ENCODE results near the gene CACNA1C. TPM values are rescaled to one million over a fixed set of nuclear protein-coding genes. Genes with fewer than 3 reads are reported as not detected.
A peak's percentile ranks its signal among the peaks of the same experiment; 100 is the strongest.

Gene CACNA1C
- total RNA-seq, 2 donors from 2014 or later = 0.86 to 6.3 TPM

GRCh38 chr12:2329661-2330210 lies 276.9 kb downstream of the CACNA1C start:
- Histone ChIP-seq H3K9ac (ENCODE audit: extremely low read depth, low read length, poor library complexity, severe bottlenecking) (no peak overlapping the region), H3K4me1 (ENCODE audit: control insufficient read depth, insufficient read depth, low read length) (peaks cover 3% of the 10 kb centered on the region), H3K9me3 (ENCODE audit: control insufficient read depth, low read length) (no peaks in the 10 kb centered on the region), H3K36me3 (ENCODE audit: control insufficient read depth, insufficient read depth, low read length) (no peaks in the 10 kb centered on the region), H3K27me3 (ENCODE audit: control insufficient read depth, insufficient read depth, low read length, poor library complexity, severe bottlenecking) (no peaks in the 10 kb centered on the region), H3K27ac (ENCODE audit: low read depth, low read length) (no peak overlapping the region), H3K4me3 (ENCODE audit: low read length) (no peak overlapping the region)
- no peak for DNase-seq
- TF ChIP-seq, protein P1, sequence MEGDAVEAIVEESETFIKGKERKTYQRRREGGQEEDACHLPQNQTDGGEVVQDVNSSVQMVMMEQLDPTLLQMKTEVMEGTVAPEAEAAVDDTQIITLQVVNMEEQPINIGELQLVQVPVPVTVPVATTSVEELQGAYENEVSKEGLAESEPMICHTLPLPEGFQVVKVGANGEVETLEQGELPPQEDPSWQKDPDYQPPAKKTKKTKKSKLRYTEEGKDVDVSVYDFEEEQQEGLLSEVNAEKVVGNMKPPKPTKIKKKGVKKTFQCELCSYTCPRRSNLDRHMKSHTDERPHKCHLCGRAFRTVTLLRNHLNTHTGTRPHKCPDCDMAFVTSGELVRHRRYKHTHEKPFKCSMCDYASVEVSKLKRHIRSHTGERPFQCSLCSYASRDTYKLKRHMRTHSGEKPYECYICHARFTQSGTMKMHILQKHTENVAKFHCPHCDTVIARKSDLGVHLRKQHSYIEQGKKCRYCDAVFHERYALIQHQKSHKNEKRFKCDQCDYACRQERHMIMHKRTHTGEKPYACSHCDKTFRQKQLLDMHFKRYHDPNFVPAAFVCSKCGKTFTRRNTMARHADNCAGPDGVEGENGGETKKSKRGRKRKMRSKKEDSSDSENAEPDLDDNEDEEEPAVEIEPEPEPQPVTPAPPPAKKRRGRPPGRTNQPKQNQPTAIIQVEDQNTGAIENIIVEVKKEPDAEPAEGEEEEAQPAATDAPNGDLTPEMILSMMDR (conservative IDR thresholded peaks at IDR 0.05) = no peak
- H3K4me1 Mint-ChIP-seq = peaks cover 19% of the 10 kb centered on the region
- no peaks in the 10 kb centered on the region for H3K36me3 Mint-ChIP-seq (ENCODE audit: low read depth)
- no peak overlapping the region for H3K4me3 Mint-ChIP-seq
- no peak overlapping the region for H3K27ac Mint-ChIP-seq
- 88 to 98% methylated on average over 5 to 7 of the region's 7 CpGs for WGBS, 2 experiments (ENCODE audit: insufficient coverage in 1 of 2, insufficient read length in 1 of 2)
- H3K9me3 Mint-ChIP-seq = no peaks in the 10 kb centered on the region
- H3K27me3 Mint-ChIP-seq (ENCODE audit: insufficient read depth) = peaks cover 4% of the 10 kb centered on the region

- Histone ChIP-seq H3K9ac (ENCODE audit: extremely low read depth, low read length, poor library complexity, severe bottlenecking) (no peak overlapping the region), H3K36me3 (ENCODE audit: control insufficient read depth, insufficient read depth, low read length) (no peaks in the 10 kb centered on the region), H3K4me3 (ENCODE audit: low read length) (no peak overlapping the region), H3K4me1 (ENCODE audit: control insufficient read depth, insufficient read depth, low read length) (peaks cover 3% of the 10 kb centered on the region), H3K27me3 (ENCODE audit: control insufficient read depth, insufficient read depth, low read length, poor library complexity, severe bottlenecking) (no peaks in the 10 kb centered on the region), H3K9me3 (ENCODE audit: control insufficient read depth, low read length) (no peaks in the 10 kb centered on the region), H3K27ac (ENCODE audit: low read depth, low read length) (no peak overlapping the region)
- H3K4me1 Mint-ChIP-seq = peaks cover 9% of the 10 kb centered on the region
- peaks cover 7% of the 10 kb centered on the region for H3K27me3 Mint-ChIP-seq (ENCODE audit: insufficient read depth)
- H3K9me3 Mint-ChIP-seq = no peaks in the 10 kb centered on the region
- TF ChIP-seq, protein P1 (conservative IDR thresholded peaks at IDR 0.05) = no peak
- no peak overlapping the region for H3K4me3 Mint-ChIP-seq
- H3K36me3 Mint-ChIP-seq (ENCODE audit: low read depth) = no peaks in the 10 kb centered on the region
- no peak for DNase-seq
- H3K27ac Mint-ChIP-seq = no peak overlapping the region
- 80 to 100% methylated on average over 1 of the region's 1 CpG for WGBS, 2 experiments (ENCODE audit: insufficient coverage in 1 of 2, insufficient read length in 1 of 2)
Measured at GRCh38 chr12:2332236-2332635, 279.4 kb downstream of the CACNA1C start.

DNA sequence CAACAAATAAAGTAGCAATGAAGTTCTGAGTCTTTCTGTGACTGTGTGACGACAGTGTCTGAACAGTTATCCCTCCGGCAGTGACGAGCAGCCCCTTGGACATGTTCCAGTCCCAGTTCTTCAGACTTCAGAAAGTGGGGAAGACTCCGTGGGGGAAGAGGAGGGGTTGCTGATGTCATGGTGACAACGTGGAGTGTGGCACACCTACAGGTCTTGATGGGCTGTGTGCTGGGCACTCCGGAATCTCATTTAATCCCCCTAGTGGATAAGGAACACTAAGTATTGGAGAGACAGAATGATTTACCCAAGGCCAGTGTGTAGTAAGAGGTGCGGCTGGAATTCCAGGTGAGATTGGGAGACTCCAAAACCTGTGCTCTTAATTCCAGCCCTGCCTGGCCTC lies 280.2 kb downstream of the CACNA1C start:
- Mint-ChIP-seq H3K9me3 (no peaks in the 10 kb centered on the region), H3K4me3 (no peak overlapping the region), H3K36me3 (ENCODE audit: low read depth) (no peaks in the 10 kb centered on the region), H3K27me3 (ENCODE audit: insufficient read depth) (peaks cover 5% of the 10 kb centered on the region), H3K27ac (no peak overlapping the region), H3K4me1 (peaks cover 12% of the 10 kb centered on the region)
- 83 to 91% methylated on average over 4 to 7 of the region's 7 CpGs for WGBS, 2 experiments (ENCODE audit: insufficient coverage in 1 of 2, insufficient read length in 1 of 2)
- no peaks in the 10 kb centered on the region for H3K36me3 ChIP-seq (ENCODE audit: control insufficient read depth, insufficient read depth, low read length)
- H3K27me3 ChIP-seq (ENCODE audit: control insufficient read depth, insufficient read depth, low read length, poor library complexity, severe bottlenecking) = no peaks in the 10 kb centered on the region
- TF ChIP-seq, protein P1 (conservative IDR thresholded peaks at IDR 0.05) = peak; percentile 24
- no peak overlapping the region for H3K27ac ChIP-seq (ENCODE audit: low read depth, low read length)
- no peaks in the 10 kb centered on the region for H3K9me3 ChIP-seq (ENCODE audit: control insufficient read depth, low read length)
- no peak overlapping the region for H3K9ac ChIP-seq (ENCODE audit: extremely low read depth, low read length, poor library complexity, severe bottlenecking)
- H3K4me3 ChIP-seq (ENCODE audit: low read length) = no peak overlapping the region
- H3K4me1 ChIP-seq (ENCODE audit: control insufficient read depth, insufficient read depth, low read length) = peaks cover 3% of the 10 kb centered on the region
- no peak for DNase-seq

Measured in endodermal cell (in vitro differentiated cells).